BLaER1 treated with 17β-estradiol and CSF1 and Interleukin-3, amounts not matched to agents 10 nM and 100 nM (cell line): Measurements from ENCODE around the gene NGFR.
A peak's percentile ranks its signal among the peaks of the same experiment; 100 is the strongest.
"Not testable (repeated sequence)": the region's sequence is repeated elsewhere in the genome, so short reads cannot be mapped to it uniquely, and the experiment has no call there.

ENCODE experiments used
- H3K27ac ChIP-seq, 11 experiments: shearing (Covaris generic); formaldehyde crosslinking; 2 replicates each; pipeline ENCODE4 v1.8.1; 2022
- H3K27me3 ChIP-seq, 11 experiments: shearing (Covaris generic); formaldehyde crosslinking; 2 replicates each; pipeline ENCODE4 v1.8.1; 2022
- H3K36me3 ChIP-seq, 11 experiments: shearing (Covaris generic); formaldehyde crosslinking; 2 replicates each; pipeline ENCODE4 v1.8.1; 2022
- H3K4me1 ChIP-seq, 10 experiments: shearing (Covaris generic); formaldehyde crosslinking; 2 replicates each; pipeline ENCODE4 v1.8.1; 2022
- H3K4me2 ChIP-seq, 11 experiments: shearing (Covaris generic); formaldehyde crosslinking; 2 replicates each; pipeline ENCODE4 v1.8.1; 2022
- H3K4me3 ChIP-seq, 10 experiments: shearing (Covaris generic); formaldehyde crosslinking; 2 replicates each; pipeline ENCODE4 v1.8.1; 2022
- H3K9ac ChIP-seq, 11 experiments: shearing (Covaris generic); formaldehyde crosslinking; 2 replicates each; pipeline ENCODE4 v1.8.1; 2022
- H3K9me3 ChIP-seq, 11 experiments: shearing (Covaris generic); formaldehyde crosslinking; replicated peaks in 1 of 11; 2 replicates each; pipeline ENCODE4 v1.8.1; 2022
- H4K20me1 ChIP-seq, 11 experiments: shearing (Covaris generic); formaldehyde crosslinking; 2 replicates each; pipeline ENCODE4 v1.8.1; 2022
- Cebpa-rat ChIP-seq, 11 experiments: shearing (Covaris generic); IDR thresholded peaks; 2 replicates each; pipeline ENCODE4 v1.8.1; 2022

NGFR gene

DNA sequence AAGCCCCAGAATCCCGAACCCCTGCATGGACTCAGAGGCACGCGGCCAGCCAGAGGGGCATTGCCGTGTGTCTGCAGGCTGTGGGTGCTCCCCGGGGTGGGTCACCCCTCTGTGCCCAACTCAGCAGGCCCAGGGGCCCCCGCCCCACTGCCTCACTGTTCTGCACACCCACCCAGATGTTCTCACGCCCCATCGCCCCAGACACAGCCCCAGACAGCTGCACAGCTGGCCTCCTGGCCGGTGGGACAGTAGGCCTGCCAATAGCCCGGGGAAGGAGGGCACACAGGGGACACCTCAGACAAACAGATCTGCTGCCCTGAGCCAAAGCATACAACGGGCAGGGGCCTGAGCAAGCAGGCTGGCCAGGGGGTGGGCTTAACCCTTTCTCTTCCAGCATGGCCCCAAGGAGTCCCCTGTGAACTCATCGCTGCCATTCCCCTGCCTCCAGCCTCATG lies 53.0 kb downstream of the NGFR start:
- Histone ChIP-seq H3K9ac (peak overlapping the region in 2 of 11 experiments; percentile 19 to 41; a peak in 2 of 22 replicates), H3K27ac (no peak overlapping the region), H3K9me3 (peaks cover 11 to 20% (median 17%) of the 10 kb centered on the region in 11 experiments), H3K4me1 (peaks cover 0 to 53% (median 37%) of the 10 kb centered on the region in 10 experiments; a peak in 16 of 20 replicates), H4K20me1 (no peaks in the 10 kb centered on the region; a peak in 1 of 22 replicates), H3K27me3 (peaks cover 0 to 11% (median 0%) of the 10 kb centered on the region in 11 experiments; a peak in 2 of 22 replicates), H3K4me2 (peak overlapping the region in 9 of 11 experiments; percentile 29 to 83 (median 75); a peak in 18 of 22 replicates), H3K4me3 (no peak overlapping the region), H3K36me3 (no peaks in the 10 kb centered on the region)
- TF ChIP-seq Cebpa-rat (IDR thresholded peaks at IDR 0.05): no peak

DNA sequence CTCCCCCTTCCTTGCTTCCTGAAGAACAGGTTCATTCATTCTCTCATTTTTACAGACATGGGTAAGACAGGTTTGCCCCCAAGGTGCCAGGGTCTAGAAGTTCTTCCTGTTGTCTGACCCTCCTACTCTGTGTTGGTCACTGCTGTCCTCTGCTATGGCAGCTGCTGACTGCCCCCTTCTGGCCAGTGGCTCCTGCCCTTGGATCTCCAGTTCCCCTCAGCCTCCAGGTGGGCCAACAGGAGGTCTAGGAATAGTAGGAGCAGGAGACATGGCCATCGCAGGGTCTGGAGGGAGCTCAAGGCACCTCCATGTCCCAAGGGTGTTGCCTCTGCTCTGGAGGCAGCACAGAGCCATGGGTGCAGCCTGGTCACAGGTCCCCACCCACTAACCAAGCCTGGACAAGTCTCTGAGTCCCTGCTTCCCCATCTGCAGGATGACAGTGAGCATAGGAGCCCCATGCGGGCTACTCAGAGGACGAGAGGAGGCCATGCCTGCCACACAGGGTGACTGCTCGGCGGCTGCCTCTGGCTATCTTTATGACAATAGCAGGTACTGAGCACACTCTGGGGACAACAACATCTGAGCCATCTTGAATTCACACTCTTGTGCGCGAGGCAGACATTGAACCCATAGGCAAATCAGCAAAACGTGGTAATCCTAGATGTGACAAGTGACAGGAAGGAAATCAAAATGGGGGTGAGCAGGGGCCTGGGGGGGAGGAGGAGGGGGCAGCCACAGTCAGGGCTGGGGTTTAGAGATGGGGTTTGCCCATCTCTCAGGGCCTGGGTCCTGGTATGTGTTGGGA lies 53.6 kb downstream of the NGFR start:
- H4K20me1 ChIP-seq: no peaks in the 10 kb centered on the region; a peak in 1 of 22 replicates
- H3K9ac ChIP-seq: peak overlapping the region in 3 of 11 experiments; percentile 19 to 53 (median 41); a peak in 2 of 22 replicates

DNA sequence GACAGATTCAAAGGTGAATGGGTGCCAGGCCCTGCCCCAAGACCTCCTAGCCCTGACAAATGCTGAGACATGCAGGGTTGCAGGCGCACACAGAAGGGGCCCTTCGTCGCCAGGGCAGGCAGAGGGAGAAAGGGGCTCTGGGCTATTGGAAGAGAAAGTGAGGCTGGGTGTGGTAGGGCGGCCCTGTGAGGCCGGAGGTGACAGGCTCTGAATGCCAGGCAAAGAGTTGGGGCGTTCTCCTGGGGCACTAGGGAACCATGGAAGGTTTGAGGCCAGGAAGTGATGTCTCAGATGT lies 54.2 kb downstream of the NGFR start:
- H3K4me1 ChIP-seq: peaks cover 0 to 60% (median 45%) of the 10 kb centered on the region in 10 experiments; a peak in 16 of 20 replicates
- peaks cover 4 to 8% (median 6%) of the 10 kb centered on the region in 11 experiments for H3K9me3 ChIP-seq
- peak overlapping the region in 9 of 11 experiments; percentile 42 to 83 (median 75); a peak in 18 of 22 replicates for H3K4me2 ChIP-seq
- peak overlapping the region in 1 of 11 experiments; percentile 31; a peak in 1 of 22 replicates for H3K27ac ChIP-seq
- H3K27me3 ChIP-seq: peaks cover 0 to 11% (median 0%) of the 10 kb centered on the region in 11 experiments; a peak in 2 of 22 replicates
- no peak overlapping the region for H3K4me3 ChIP-seq
- TF ChIP-seq Cebpa-rat (IDR thresholded peaks at IDR 0.05): no peak
- peak overlapping the region in 2 of 11 experiments; percentile 29 to 53; a peak in 1 of 22 replicates for H3K9ac ChIP-seq
- no peaks in the 10 kb centered on the region for H3K36me3 ChIP-seq
- no peaks in the 10 kb centered on the region; a peak in 1 of 22 replicates for H4K20me1 ChIP-seq

More for the DNA sequence above, 53.6 kb downstream of the NGFR start:
- H3K9me3 ChIP-seq: peaks cover 9 to 13% (median 11%) of the 10 kb centered on the region in 11 experiments
- peak overlapping the region in 9 of 11 experiments; percentile 42 to 83 (median 75); a peak in 19 of 22 replicates for H3K4me2 ChIP-seq
- no peak overlapping the region for H3K4me3 ChIP-seq
- peaks cover 0 to 11% (median 0%) of the 10 kb centered on the region in 11 experiments; a peak in 2 of 22 replicates for H3K27me3 ChIP-seq
- no peak for TF ChIP-seq Cebpa-rat (IDR thresholded peaks at IDR 0.05)
- no peaks in the 10 kb centered on the region for H3K36me3 ChIP-seq
- H3K4me1 ChIP-seq: peaks cover 0 to 55% (median 40%) of the 10 kb centered on the region in 10 experiments; a peak in 16 of 20 replicates
- H3K27ac ChIP-seq: peak overlapping the region in 1 of 11 experiments; percentile 31; a peak in 1 of 22 replicates

DNA sequence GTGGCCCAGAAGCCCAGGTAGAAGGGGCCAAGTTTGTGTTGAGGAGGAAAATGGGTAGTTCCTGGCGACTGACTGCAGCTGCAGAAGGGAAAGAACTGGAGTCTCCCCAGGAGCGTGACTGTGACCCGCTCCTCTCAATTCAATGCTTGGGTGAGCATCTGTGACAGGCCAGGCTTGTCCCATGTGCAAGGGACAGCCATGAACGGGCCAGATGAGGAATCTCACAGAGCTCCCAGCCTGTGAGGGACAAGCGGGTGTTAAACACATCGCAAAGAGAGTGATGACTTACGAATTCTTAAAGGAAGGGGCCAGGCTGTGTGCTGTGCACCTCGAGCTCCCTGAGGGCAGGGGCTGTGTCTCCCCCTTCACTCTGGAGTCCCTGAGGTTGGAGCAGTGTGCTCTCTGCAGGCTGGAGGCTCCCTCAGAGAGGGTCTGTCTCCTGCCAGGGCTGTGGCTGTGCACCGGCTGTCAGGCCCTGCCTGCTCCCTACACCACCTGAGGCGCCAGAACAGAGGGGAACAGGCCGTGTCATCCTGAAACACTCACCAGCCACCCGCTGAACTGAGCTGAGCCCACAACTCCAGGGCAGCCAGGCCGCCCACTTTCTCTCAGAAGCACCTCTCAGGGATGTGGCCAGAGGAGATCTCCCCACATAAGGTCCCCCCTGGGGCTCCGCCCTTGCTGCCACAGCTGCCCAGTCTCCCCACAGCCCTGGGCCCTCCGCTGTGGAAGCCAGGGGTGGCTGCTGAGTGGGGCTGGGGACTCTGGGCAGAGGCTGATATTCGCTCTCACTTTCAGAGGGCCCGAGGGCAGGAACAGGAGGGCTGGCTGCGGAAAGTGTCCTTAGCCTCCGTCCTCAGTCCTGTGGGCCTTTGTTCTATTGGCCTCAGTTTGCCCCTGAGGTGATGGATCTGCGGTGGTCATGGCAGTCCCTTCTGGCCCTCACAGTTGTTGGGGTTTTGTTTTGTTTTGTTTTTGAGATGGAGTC lies 54.9 kb downstream of the NGFR start:
- Histone ChIP-seq H3K27me3 (peaks cover 0 to 11% (median 0%) of the 10 kb centered on the region in 11 experiments; a peak in 2 of 22 replicates), H3K36me3 (no peaks in the 10 kb centered on the region), H3K4me1 (peaks cover 0 to 68% (median 52%) of the 10 kb centered on the region in 10 experiments; a peak in 16 of 20 replicates), H4K20me1 (no peaks in the 10 kb centered on the region; a peak in 1 of 22 replicates), H3K4me2 (peak overlapping the region in 9 of 11 experiments; percentile 42 to 83 (median 75); a peak in 19 of 22 replicates), H3K9ac (peak overlapping the region in 4 of 11 experiments; percentile 7 to 53 (median 36); a peak in 4 of 22 replicates), H3K27ac (peak overlapping the region in 2 of 11 experiments; percentile 33 to 34; a peak in 2 of 22 replicates), H3K4me3 (no peak overlapping the region), H3K9me3 (peaks cover 0 to under 1% (median 0%) of the 10 kb centered on the region in 11 experiments; a peak in 4 of 22 replicates)
- no peak for TF ChIP-seq Cebpa-rat (IDR thresholded peaks at IDR 0.05)

DNA sequence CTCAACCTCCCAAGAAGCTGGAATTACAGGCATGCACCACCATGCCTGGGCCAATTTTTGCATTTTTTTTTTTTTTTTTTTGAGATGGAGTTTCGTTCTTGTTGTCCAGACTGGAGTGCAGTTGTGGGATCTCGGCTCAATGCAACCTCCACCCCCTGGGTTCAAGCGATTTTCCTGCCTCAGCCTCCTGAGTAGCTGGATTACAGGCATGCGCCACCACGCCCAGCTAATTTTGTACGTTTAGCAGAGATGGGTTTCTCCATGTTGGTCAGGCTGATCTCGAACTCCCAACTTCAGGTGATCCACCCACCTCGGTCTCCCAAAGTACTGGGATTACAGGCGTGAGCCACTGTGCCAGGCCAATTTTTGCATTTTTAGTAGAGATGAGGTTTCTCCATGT lies 55.7 kb downstream of the NGFR start:
- not testable (repeated sequence) for H3K4me3 ChIP-seq, H3K27ac ChIP-seq, H4K20me1 ChIP-seq, H3K9ac ChIP-seq, H3K9me3 ChIP-seq, H3K36me3 ChIP-seq
- peaks cover 6 to 75% (median 60%) of the 10 kb centered on the region in 10 experiments; a peak in 18 of 20 replicates for H3K4me1 ChIP-seq
- H3K27me3 ChIP-seq: peaks cover 0 to 11% (median 0%) of the 10 kb centered on the region in 11 experiments; a peak in 2 of 22 replicates
- H3K4me2 ChIP-seq: peak overlapping the region in 8 of 11 experiments; percentile 42 to 83 (median 76); a peak in 12 of 22 replicates

DNA sequence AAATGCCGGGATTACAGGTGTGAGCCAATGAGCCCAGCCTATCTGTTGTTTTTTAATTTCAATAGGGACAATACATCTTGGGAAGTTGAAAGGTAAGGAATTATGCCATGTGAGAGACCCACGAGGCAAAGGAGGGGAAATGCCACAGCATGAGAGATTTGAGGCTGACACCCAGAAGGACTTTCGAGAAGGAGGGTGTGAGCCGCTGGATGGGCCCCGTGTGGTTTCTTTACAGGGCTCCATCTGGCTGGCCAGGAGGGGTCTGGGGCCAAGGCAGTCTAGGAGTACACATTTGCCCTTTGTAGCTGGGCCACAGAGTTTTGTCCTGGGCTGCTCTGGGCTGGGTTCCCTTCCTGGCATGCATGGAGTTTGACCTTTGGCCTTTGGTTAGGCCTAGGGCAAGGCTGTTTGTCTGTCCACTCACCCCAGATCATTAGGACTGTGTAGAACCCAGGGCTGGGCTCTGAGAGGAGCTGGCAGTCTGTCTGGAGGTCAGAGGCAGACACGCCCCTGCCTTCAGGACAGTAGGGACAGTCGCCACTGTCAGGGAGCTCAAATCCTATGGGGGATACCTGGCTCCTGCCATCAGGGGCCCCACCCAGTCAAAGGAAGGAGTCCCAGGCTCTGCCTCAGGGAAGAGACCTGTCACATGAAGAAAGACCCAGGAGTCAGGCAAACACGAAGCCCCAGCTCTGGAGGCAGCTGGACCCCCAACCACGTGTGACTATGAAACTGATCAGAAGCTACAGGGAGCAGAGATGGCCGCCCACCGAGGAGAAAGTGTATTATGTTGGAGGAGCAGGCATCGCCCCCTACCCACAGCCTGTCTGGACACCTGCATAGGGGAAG lies 56.4 kb downstream of the NGFR start:
- no peaks in the 10 kb centered on the region; a peak in 1 of 22 replicates for H4K20me1 ChIP-seq
- peaks cover 0 to 11% (median 0%) of the 10 kb centered on the region in 11 experiments; a peak in 2 of 22 replicates for H3K27me3 ChIP-seq
- H3K4me1 ChIP-seq: peaks cover 12 to 82% (median 66%) of the 10 kb centered on the region in 10 experiments
- H3K27ac ChIP-seq: no peak overlapping the region
- no peak overlapping the region for H3K4me3 ChIP-seq
- H3K9ac ChIP-seq: no peak overlapping the region
- no peaks in the 10 kb centered on the region for H3K9me3 ChIP-seq
- H3K36me3 ChIP-seq: no peaks in the 10 kb centered on the region
- TF ChIP-seq Cebpa-rat (IDR thresholded peaks at IDR 0.05): no peak
- no peak overlapping the region for H3K4me2 ChIP-seq

DNA sequence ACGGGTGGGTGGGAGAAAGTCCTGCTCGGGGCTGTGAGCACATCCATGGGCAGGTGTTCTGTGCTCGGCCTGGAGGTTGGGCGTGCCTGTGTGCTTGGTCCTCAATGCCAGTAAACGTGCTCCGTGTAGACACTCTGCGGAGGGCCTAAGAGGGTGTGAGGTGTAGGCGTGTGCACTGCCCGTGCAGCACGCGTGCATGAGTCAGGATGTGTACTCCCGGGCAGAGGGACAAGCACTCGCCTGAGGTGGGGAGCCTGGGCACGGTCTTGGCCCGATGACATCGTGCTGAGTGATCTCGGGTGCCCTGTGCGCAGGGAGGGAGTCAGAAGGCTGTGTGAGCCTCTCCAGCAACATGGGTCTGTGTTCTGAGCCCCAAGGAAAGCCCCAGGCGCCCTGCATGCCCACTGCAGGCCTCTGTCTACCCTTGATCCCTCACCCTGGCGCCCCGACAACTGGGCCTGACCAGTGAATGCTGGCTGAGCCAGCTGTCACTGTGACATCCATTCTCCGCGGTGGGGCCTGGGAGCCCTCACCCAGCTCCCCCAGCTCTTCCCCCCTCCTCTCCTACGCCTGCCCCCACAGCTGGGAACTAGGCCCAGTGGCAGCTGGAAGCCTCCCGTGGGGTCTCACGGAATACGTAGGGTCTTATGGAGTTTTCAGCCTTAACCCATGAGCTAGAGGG lies 57.1 kb downstream of the NGFR start:
- H3K4me3 ChIP-seq: no peak overlapping the region
- H4K20me1 ChIP-seq: no peaks in the 10 kb centered on the region; a peak in 1 of 22 replicates
- H3K36me3 ChIP-seq: no peaks in the 10 kb centered on the region
- H3K4me1 ChIP-seq: peaks cover 12 to 86% (median 66%) of the 10 kb centered on the region in 10 experiments
- H3K27me3 ChIP-seq: peaks cover 0 to 11% (median 0%) of the 10 kb centered on the region in 11 experiments; a peak in 2 of 22 replicates
- no peaks in the 10 kb centered on the region for H3K9me3 ChIP-seq
- no peak for TF ChIP-seq Cebpa-rat (IDR thresholded peaks at IDR 0.05)
- H3K27ac ChIP-seq: no peak overlapping the region
- H3K4me2 ChIP-seq: peak overlapping the region in 2 of 11 experiments; percentile 4 to 15; a peak in 2 of 22 replicates
- H3K9ac ChIP-seq: 0 out of 22 replicates have a peak overlapping the region, but pooled peaks of 1 of the 11 experiments have one; percentile 29
